HEK293T (cell line): ENCODE data around the gene CTTN.

Experiments
- CTCF ChIA-PET: fragments of 350-600 bp; formaldehyde crosslinking; extraction: SDS; loops from one replicate; lab custom pipeline; 2021; ENCODE audit warnings: antibody characterized with exemption, inconsistent platforms; lab: Yijun Ruan, JAX
- POLR2A ChIA-PET: fragments of 350-600 bp; formaldehyde crosslinking; extraction: SDS; loops from one replicate; lab custom pipeline; 2020; ENCODE audit warnings: antibody characterized with exemption, inconsistent platforms; lab: Yijun Ruan, JAX
- DNase-seq: peaks from one replicate; pipeline ENCODE4 v3.0.0; 2012; ENCODE audit warnings: mixed read lengths; ENCODE audit errors: extremely low spot score
- ARNT ChIP-seq: fragments of 450-650 bp; IDR thresholded peaks from 2 replicates; pipeline ENCODE4 v1.6.1; 2017; ENCODE audit warnings: mild to moderate bottlenecking
- BHLHE40 ChIP-seq: fragments of 450-650 bp; IDR thresholded peaks from 2 replicates; pipeline ENCODE4 v1.6.1; 2016; ENCODE audit warnings: mild to moderate bottlenecking, moderate library complexity, borderline replicate concordance
- CTBP1 ChIP-seq: fragments of 450-650 bp; IDR thresholded peaks from 2 replicates; pipeline ENCODE4 v1.6.1; 2016; ENCODE audit warnings: borderline replicate concordance
- ELF4 ChIP-seq: fragments of 450-650 bp; IDR thresholded peaks from 2 replicates; pipeline ENCODE4 v1.6.1; 2017; ENCODE audit warnings: antibody characterized with exemption
- FOXA1 ChIP-seq: fragments of 450-650 bp; IDR thresholded peaks from 2 replicates; pipeline ENCODE4 v1.6.1; 2016; ENCODE audit warnings: mild to moderate bottlenecking
- FOXK2 ChIP-seq: fragments of 450-650 bp; IDR thresholded peaks from 2 replicates; pipeline ENCODE4 v1.6.1; 2016; ENCODE audit warnings: mild to moderate bottlenecking
- FOXM1 ChIP-seq: fragments of 450-650 bp; IDR thresholded peaks from 2 replicates; pipeline ENCODE4 v1.6.1; 2017; ENCODE audit warnings: mild to moderate bottlenecking, borderline replicate concordance
- HDGF ChIP-seq: fragments of 450-650 bp; IDR thresholded peaks from 2 replicates; pipeline ENCODE4 v1.6.1; 2017; ENCODE audit warnings: antibody characterized with exemption, borderline replicate concordance
- L3MBTL2 ChIP-seq: fragments of 450-650 bp; conservative IDR thresholded peaks from 2 replicates; pipeline ENCODE4 v1.6.1; 2016; ENCODE audit warnings: mild to moderate bottlenecking
- LEF1 ChIP-seq: fragments of 450-650 bp; IDR thresholded peaks from 2 replicates; pipeline ENCODE4 v1.6.1; 2017; ENCODE audit warnings: mild to moderate bottlenecking, borderline replicate concordance
- NFRKB ChIP-seq: fragments of 450-650 bp; IDR thresholded peaks from 2 replicates; pipeline ENCODE4 v1.6.1; 2016; ENCODE audit warnings: mild to moderate bottlenecking, moderate library complexity
- SP1 ChIP-seq: fragments of 450-650 bp; IDR thresholded peaks from 2 replicates; pipeline ENCODE4 v1.6.1; 2017
- SUZ12 ChIP-seq: fragments of 450-650 bp; IDR thresholded peaks from 2 replicates; pipeline ENCODE4 v1.6.1; 2016; ENCODE audit warnings: mild to moderate bottlenecking
- TARDBP ChIP-seq: fragments of 450-650 bp; IDR thresholded peaks from 2 replicates; pipeline ENCODE4 v1.6.1; 2016
- ZNF384 ChIP-seq: fragments of 450-650 bp; IDR thresholded peaks from 2 replicates; pipeline ENCODE4 v1.6.1; 2016
- TF ChIP-seq, protein P1 (sequence below): fragments of 450-650 bp; IDR thresholded peaks from 2 replicates; pipeline ENCODE4 v1.6.1; 2016

Gene CTTN

DNA sequence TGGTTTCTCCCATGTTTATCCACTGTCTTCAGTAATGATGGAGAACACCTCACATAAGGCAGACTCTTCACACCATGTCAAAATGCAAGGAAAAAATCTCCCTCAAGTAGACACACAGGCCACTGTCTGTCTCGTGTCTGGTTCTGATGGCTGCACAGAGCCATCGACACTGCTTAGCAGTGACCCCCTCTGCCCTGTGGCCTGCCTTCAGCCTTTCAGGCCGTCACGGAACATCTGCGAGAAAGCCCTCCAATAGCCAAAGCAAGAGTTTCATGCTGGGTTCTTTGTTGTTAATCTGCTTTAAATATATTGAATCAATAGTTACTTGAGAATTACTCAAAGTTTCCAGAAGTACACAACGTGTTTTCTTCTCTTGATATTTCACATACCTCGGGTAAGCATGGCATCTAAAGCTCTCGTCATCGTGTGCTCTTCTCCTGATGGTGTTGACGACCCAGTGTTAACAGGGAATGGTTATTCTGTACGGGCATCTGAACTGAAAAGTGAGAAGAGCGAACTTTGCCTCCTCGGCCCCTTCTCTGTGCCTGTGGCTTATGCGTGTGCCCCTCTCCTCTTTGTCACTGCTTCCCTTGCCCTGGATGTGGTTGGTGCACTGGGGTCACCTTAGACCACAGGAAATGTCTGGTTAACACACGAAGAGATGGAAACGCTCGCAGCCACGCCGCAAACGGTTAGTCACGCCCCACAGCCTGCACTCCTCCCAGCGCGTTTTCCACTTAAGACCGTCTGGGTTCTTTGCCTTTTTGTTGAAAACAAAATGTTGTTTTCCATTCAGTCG is 33.4 kb upstream of the CTTN start:
- CTCF ChIA-PET = no interaction called here
- POLR2A ChIA-PET = no interaction called here
- TF ChIP-seq CTBP1 (no peak), SP1 (no peak), TARDBP (no peak), HDGF (no peak), ZNF384 (no peak), FOXK2 (no peak)
- TF ChIP-seq, protein P1, sequence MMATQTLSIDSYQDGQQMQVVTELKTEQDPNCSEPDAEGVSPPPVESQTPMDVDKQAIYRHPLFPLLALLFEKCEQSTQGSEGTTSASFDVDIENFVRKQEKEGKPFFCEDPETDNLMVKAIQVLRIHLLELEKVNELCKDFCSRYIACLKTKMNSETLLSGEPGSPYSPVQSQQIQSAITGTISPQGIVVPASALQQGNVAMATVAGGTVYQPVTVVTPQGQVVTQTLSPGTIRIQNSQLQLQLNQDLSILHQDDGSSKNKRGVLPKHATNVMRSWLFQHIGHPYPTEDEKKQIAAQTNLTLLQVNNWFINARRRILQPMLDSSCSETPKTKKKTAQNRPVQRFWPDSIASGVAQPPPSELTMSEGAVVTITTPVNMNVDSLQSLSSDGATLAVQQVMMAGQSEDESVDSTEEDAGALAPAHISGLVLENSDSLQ = no peak
- DNase-seq = no peak

DNA sequence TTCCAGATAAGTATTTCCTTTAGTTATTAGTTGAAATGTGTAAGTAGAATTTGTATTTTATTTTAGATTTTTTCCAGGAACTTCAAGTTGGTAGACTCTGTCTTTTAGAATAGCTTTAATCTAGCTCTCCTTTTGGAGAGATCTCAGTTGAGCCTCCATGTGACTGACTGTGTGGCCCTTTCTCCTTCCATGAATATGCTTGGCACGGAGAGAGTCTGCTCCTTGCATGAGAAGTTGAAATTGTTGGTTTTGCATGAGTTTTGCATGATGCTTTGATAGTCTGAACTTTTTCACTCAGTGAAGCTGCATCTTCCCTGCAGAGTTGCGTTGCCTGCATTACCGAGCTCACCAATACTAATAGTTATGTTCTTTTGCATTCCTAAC is 32.8 kb upstream of the CTTN start:
- TF ChIP-seq TARDBP (no peak), CTBP1 (no peak), HDGF (no peak), SUZ12 (no peak), L3MBTL2 (no peak), LEF1 (no peak), FOXM1 (no peak), FOXA1 (no peak), BHLHE40 (no peak), NFRKB (no peak), ARNT (no peak), SP1 (no peak)
- TF ChIP-seq, protein P1 = no peak
- CTCF ChIA-PET = no interaction called here
- POLR2A ChIA-PET = no interaction called here
- DNase-seq = no peak

DNA sequence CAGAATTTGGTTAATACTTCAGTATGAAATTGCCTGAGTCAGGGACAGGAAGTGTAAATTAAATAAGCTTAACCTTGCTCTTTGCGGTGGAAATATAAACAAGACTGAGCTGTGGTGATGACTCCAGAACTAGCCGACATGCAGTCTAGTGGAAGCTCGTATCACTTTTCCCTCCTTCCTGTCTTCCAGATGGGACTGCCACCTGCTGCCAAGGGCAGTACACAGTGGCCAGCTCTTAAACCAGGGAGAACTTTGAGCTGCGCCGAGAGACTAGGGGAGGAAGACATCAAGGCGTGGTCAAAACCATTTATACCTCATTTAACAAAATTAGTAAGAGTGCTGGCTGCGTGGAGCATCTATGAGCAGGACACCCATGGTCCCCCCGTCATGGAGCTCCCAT is 31.3 kb upstream of the CTTN start:
- no peak for DNase-seq
- no peak for TF ChIP-seq TARDBP
- TF ChIP-seq, protein P1 = no peak
- CTCF ChIA-PET = no interaction called here
- POLR2A ChIA-PET = no interaction called here

DNA sequence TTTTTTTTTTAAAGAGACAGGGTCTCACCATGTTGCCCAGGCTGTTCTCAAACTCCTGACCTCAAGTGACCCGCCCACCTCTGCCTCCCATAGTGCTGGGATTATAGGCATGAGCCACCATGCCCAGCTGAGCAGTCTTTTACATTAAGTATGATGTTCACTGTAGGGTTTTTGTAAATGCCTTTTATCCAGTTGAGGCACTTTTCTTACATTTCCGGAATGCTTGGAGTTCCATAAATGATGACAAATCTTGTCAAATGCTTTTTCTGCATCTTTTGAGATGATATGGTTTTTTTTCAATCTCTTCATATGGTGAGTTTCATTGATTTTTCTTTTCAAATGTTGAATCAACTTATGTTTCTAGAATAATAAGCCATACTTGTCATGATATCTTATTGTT is 29.4 kb upstream of the CTTN start:
- ChIA-PET CTCF (no interaction called here), POLR2A (no interaction called here)
- no peak for TF ChIP-seq ZNF384
- TF ChIP-seq CTBP1 = no peak
- no peak for TF ChIP-seq HDGF
- TF ChIP-seq TARDBP = no peak
- no peak for TF ChIP-seq NFRKB
- TF ChIP-seq, protein P1 = no peak
- TF ChIP-seq ARNT = no peak
- TF ChIP-seq FOXK2 = no peak
- no peak for TF ChIP-seq ELF4
- TF ChIP-seq BHLHE40 = no peak
- no peak for TF ChIP-seq LEF1
- DNase-seq = no peak

DNA sequence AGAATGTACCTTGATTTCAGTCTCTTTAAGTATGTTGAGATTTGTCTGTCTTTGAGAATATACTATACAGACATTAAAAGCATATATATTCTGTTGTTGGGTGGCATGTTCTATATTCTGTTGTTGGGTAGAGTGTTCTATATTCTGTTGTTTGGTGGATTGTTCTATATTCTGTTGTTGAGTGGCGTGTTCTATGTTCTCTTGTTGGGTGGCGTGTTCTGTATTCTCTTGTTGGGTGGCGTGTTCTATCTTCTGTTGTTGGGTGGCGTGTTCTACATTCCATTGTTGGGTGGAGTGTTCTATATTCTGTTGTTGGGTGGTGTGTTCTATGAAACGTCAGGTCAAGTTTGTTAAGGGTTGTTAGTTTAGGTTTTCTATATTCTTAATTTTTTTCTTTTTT is 27.1 kb upstream of the CTTN start:
- TF ChIP-seq L3MBTL2 (no peak), FOXM1 (no peak), ARNT (no peak), LEF1 (no peak), TARDBP (no peak), HDGF (no peak), NFRKB (no peak), SUZ12 (no peak), CTBP1 (no peak), BHLHE40 (no peak), FOXK2 (no peak), ZNF384 (no peak), SP1 (no peak), ELF4 (no peak), FOXA1 (no peak)
- ChIA-PET CTCF (no interaction called here), POLR2A (no interaction called here)
- no peak for DNase-seq

DNA sequence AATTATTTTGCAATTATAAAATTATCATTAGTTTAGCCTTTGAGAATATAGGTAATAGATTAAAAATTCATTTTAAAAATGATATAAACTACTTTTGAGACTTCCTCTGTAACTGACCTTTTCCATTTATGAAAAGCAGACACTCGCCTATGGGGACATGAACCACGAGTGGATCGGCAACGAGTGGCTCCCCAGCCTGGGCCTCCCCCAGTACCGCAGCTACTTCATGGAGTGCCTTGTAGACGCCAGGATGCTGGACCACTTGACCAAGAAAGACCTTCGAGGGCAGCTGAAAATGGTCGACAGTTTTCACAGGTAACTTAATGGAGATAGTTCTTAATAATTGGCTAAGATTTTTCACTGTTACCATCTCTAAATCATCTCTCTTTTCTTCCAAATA is 26.3 kb upstream of the CTTN start:
- CTCF ChIA-PET = no interaction called here
- TF ChIP-seq L3MBTL2 (no peak), CTBP1 (no peak), SUZ12 (no peak), LEF1 (no peak), SP1 (no peak)
- no peak for DNase-seq
- POLR2A ChIA-PET = no interaction called here
